Uterus (tissue), 4 donors: ENCODE data around the gene TRA2A. TPM values are rescaled to one million over a fixed set of nuclear protein-coding genes. Genes with fewer than 3 reads are reported as not detected.

Experiments used
- DNase-seq, 2 donors: peaks; one replicate each; pipeline ENCODE4 v3.0.0-alpha.2; 2019 to 2020
- H3K27ac ChIP-seq, 2 donors: fragments of 200-600 bp; sonication (generic); 1 replicate in 1 of 2; 2 replicates in 1 of 2; pipeline ENCODE4 v1.5.1; 2016 to 2018
- H3K27me3 ChIP-seq, 2 donors: fragments of 200-600 bp; sonication (generic); one replicate each; pipeline ENCODE4 v1.5.1; 2018 to 2019; ENCODE audit warnings: control low read depth in 1 of 2
- H3K36me3 ChIP-seq, 2 donors: fragments of 200-600 bp; sonication (generic); one replicate each; pipeline ENCODE4 v1.5.1; 2019; ENCODE audit warnings: control low read depth in 1 of 2
- H3K4me1 ChIP-seq, 2 donors: fragments of 200-600 bp; sonication (generic); one replicate each; pipeline ENCODE4 v1.5.1; 2018 to 2019; ENCODE audit warnings: control low read depth in 1 of 2
- H3K4me3 ChIP-seq, 2 donors: fragments of 200-600 bp; sonication (generic); 1 replicate in 1 of 2; 2 replicates in 1 of 2; pipeline ENCODE4 v1.5.1; 2018 to 2019; ENCODE audit warnings: mild to moderate bottlenecking in 1 of 2
- H3K9me3 ChIP-seq, 2 donors: fragments of 200-600 bp; sonication (generic); one replicate each; pipeline ENCODE4 v1.5.1; 2019; ENCODE audit warnings: control low read depth in 1 of 2
- CTCF ChIP-seq, 4 experiments: fragments of 200-600 bp in 2 of 4; fragments of 450-650 bp in 2 of 4; sonication (generic) in 2 of 4; IDR thresholded peaks; one replicate each; pipeline ENCODE4 v1.5.1; 2016 to 2019; ENCODE audit warnings: antibody characterized with exemption in 4 of 4, mild to moderate bottlenecking in 2 of 4, moderate library complexity in 1 of 4
- POLR2A ChIP-seq, 2 donors: fragments of 450-650 bp; IDR thresholded peaks; one replicate each; pipeline ENCODE4 v1.6.1; 2016; ENCODE audit warnings: antibody characterized with exemption in 2 of 2, mild to moderate bottlenecking in 1 of 2, moderate library complexity in 1 of 2
- intact Hi-C: fragments of 100-400 bp; cut with DNase I; formaldehyde crosslinking; loops from one replicate; pipeline ENCODE4 v1.15.1; 2023; ENCODE audit warnings: low total_unique reads
- total RNA-seq, 4 donors: library from RNA; depleted of rRNA in 3 of 4; stranded (reverse); fragments of >200 nt in 3 of 4; gene quantifications; one replicate each; pipeline versions ENCODE4 v1.1.0 to v1.2.4, GENCODE V29; 2014 to 2023
- donor health status: DM: yes; HTN: yes; CAD: no.

Gene TRA2A
- total RNA-seq, 4 donors from 2014 or later, result 12.6 to 144 (median 80.6) TPM

GRCh38 chr7:23472956-23473843 is 58.6 kb downstream of the TRA2A start:
- intact Hi-C loops, result no loop called here
- TF ChIP-seq CTCF (IDR thresholded peaks at IDR 0.05) (no peak), POLR2A (IDR thresholded peaks at IDR 0.05) (no peak)
- peaks cover 57 to 91% of the 10 kb centered on the region in 2 donors for H3K27me3 ChIP-seq
- H3K4me3 ChIP-seq, result no peak overlapping the region
- no peak for DNase-seq
- peaks cover 0 to 16% of the 10 kb centered on the region in 2 donors for H3K4me1 ChIP-seq
- H3K9me3 ChIP-seq, result no peaks in the 10 kb centered on the region
- no peak overlapping the region for H3K27ac ChIP-seq
- H3K36me3 ChIP-seq, result no peaks in the 10 kb centered on the region

GRCh38 chr7:23472556-23472955 is 59.2 kb downstream of the TRA2A start:
- TF ChIP-seq CTCF (IDR thresholded peaks at IDR 0.05), result no peak
- no peak for TF ChIP-seq POLR2A (IDR thresholded peaks at IDR 0.05)
- Histone ChIP-seq H3K27me3 (peaks cover 58 to 90% of the 10 kb centered on the region in 2 donors), H3K27ac (no peak overlapping the region), H3K9me3 (no peaks in the 10 kb centered on the region), H3K36me3 (no peaks in the 10 kb centered on the region), H3K4me3 (no peak overlapping the region), H3K4me1 (peaks cover 0 to 16% of the 10 kb centered on the region in 2 donors)
- no peak for DNase-seq
- intact Hi-C loops, result no loop called here

GRCh38 chr7:23472046-23472445 is 59.7 kb downstream of the TRA2A start:
- TF ChIP-seq POLR2A (IDR thresholded peaks at IDR 0.05) (no peak), CTCF (IDR thresholded peaks at IDR 0.05) (no peak)
- H3K36me3 ChIP-seq, result no peaks in the 10 kb centered on the region
- H3K4me1 ChIP-seq, result peaks cover 0 to 16% of the 10 kb centered on the region in 2 donors
- H3K9me3 ChIP-seq, result no peaks in the 10 kb centered on the region
- no peak overlapping the region for H3K4me3 ChIP-seq
- no peak overlapping the region for H3K27ac ChIP-seq
- DNase-seq, result no peak
- H3K27me3 ChIP-seq, result peaks cover 62 to 90% of the 10 kb centered on the region in 2 donors
- intact Hi-C loops, result no loop called here

- no peak overlapping the region for H3K27ac ChIP-seq
- H3K9me3 ChIP-seq, result no peaks in the 10 kb centered on the region
- no peaks in the 10 kb centered on the region for H3K36me3 ChIP-seq
- no peak overlapping the region for H3K4me3 ChIP-seq
- TF ChIP-seq CTCF (IDR thresholded peaks at IDR 0.05), result no peak
- TF ChIP-seq POLR2A (IDR thresholded peaks at IDR 0.05), result no peak
- H3K27me3 ChIP-seq, result peaks cover 60 to 88% of the 10 kb centered on the region in 2 donors
- no peak for DNase-seq
- peaks cover 0 to 16% of the 10 kb centered on the region in 2 donors for H3K4me1 ChIP-seq
- intact Hi-C loops, result no loop called here
These were observed 60.5 kb downstream of the TRA2A start for GRCh38 chr7:23471106-23471859.
